Stimulated activated CD8-positive, alpha-beta memory T cell treated with anti-CD3 and anti-CD28 coated beads, Interleukin-15, amount 100 ng/mL, for 48 hours (primary cell): ENCODE data around the gene HIBADH.

Experiments
- DNase-seq, 2 donors: peaks; one replicate each; pipeline ENCODE4 v3.0.0-alpha.2; 2020; ENCODE audit warnings: low read depth in 2 of 2

The HIBADH gene

GRCh38 chr7:27636326-27637006, 26.2 kb downstream of the HIBADH start:
- no peak for DNase-seq

GRCh38 chr7:27635728-27636127, 27.0 kb downstream of the HIBADH start:
- DNase-seq: no peak

GRCh38 chr7:27634671-27635493, 27.8 kb downstream of the HIBADH start:
- no peak for DNase-seq

GRCh38 chr7:27633062-27633461, 29.6 kb downstream of the HIBADH start:
- DNase-seq: no peak

- no peak for DNase-seq
Measured at GRCh38 chr7:27631391-27631790, 31.3 kb downstream of the HIBADH start.

GRCh38 chr7:27627146-27627545, 35.5 kb downstream of the HIBADH start:
- DNase-seq: no peak

- DNase-seq: no peak
Measured at GRCh38 chr7:27619492-27619891, 43.2 kb downstream of the HIBADH start.

- DNase-seq: no peak
Measured at GRCh38 chr7:27617651-27618381, 44.9 kb downstream of the HIBADH start.

- no peak for DNase-seq
Measured at GRCh38 chr7:27616914-27617548, 45.7 kb downstream of the HIBADH start.

- DNase-seq: no peak
Measured at GRCh38 chr7:27616186-27616491, 46.5 kb downstream of the HIBADH start.

- DNase-seq: no peak
Measured at GRCh38 chr7:27615420-27616185, 47.1 kb downstream of the HIBADH start.

GRCh38 chr7:27614095-27614494, 48.6 kb downstream of the HIBADH start:
- DNase-seq: no peak

GRCh38 chr7:27611059-27611458, 51.6 kb downstream of the HIBADH start:
- no peak for DNase-seq

- DNase-seq: no peak
Measured at GRCh38 chr7:27608776-27609495, 53.7 kb downstream of the HIBADH start.

GRCh38 chr7:27607210-27607606, 55.5 kb downstream of the HIBADH start:
- DNase-seq: no peak

- DNase-seq: no peak
Measured at GRCh38 chr7:27606270-27607209, 56.1 kb downstream of the HIBADH start.

GRCh38 chr7:27605689-27606269, 56.9 kb downstream of the HIBADH start:
- no peak for DNase-seq

GRCh38 chr7:27605283-27605682, 57.4 kb downstream of the HIBADH start:
- DNase-seq: no peak

GRCh38 chr7:27603813-27604212, 58.9 kb downstream of the HIBADH start:
- DNase-seq: no peak
